ENCODE measurements around the gene ATP6V1C2. TPM values are rescaled to one million over a fixed set of nuclear protein-coding genes. Genes with fewer than 3 reads are reported as not detected.

ATP6V1C2 gene
- total RNA-seq, 1 donor from 2014 or later = 0.14 TPM

DNA sequence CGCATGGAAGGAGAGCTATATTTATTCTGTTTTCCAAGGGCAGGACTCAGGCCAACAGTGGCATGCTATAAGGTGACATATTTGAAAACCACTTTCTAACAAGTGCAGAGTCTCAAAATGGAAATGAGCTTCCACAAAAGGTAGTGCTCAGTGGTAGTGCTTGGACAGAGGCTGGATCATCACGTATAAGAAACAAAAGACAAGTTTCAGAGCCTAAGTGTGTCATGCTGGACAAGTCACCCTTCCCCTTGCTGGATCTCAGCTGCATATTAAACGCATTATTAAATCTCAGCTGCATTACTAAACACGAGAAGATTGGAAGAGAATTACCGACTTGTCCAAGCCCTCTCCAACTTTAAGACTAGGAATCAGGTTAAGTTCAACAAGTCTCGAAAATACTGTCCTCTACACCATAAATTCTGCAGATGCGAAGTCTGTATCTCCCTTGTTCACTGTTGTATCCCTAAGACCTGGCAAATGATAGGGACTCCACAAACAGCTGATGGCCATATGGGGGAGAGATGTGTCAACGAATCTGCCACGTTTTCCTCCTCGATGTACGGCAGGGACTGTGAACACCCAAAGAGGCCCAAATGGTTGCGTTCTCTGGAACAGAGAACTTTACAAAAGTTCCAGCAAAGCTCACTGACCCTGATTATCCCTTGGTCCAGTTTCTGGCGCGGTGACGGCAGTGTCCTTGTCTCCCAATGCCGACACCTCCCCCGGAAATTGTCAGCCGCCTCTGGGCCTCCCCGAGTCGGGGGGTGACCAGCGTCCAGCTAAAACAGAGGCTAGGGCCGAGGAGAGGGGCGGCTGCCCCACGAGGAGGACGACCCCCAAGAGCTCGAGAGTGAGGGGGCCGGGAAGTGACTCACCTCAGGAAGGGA is 32.3 kb upstream of the ATP6V1C2 start:
- Histone ChIP-seq H3K9ac (ENCODE audit: low read length) (peak overlapping the region; percentile 98), H3K9me3 (ENCODE audit: insufficient read depth, low read depth, low read length) (no peaks in the 10 kb centered on the region), H3K79me2 (ENCODE audit: insufficient read depth, low read length) (peaks cover 59% of the 10 kb centered on the region), H3K4me2 (ENCODE audit: low read length) (peak overlapping the region; percentile 87), H3K4me1 (ENCODE audit: insufficient read depth, low read length) (peaks cover 9% of the 10 kb centered on the region), H3K4me3 (ENCODE audit: insufficient read depth, low read depth, low read length) (peak overlapping the region; percentile 88), H2AFZ (ENCODE audit: low read depth, low read length) (peak overlapping the region; percentile 90), H4K20me1 (ENCODE audit: insufficient read depth, low read length) (peaks cover 42% of the 10 kb centered on the region), H3K27ac (ENCODE audit: low read depth, low read length) (peak overlapping the region; percentile 89), H3K27me3 (ENCODE audit: insufficient read depth, low read length) (no peaks in the 10 kb centered on the region), H3K36me3 (ENCODE audit: insufficient read depth, low read length) (no peaks in the 10 kb centered on the region)
- no peak for FAIRE-seq
- Mint-ChIP-seq H3K27me3 (ENCODE audit: low read depth, unreplicated experiment) (no peaks in the 10 kb centered on the region), H3K9me3 (ENCODE audit: unreplicated experiment) (no peaks in the 10 kb centered on the region), H3K36me3 (ENCODE audit: low read depth, unreplicated experiment) (no peaks in the 10 kb centered on the region), H3K4me3 (ENCODE audit: unreplicated experiment) (no peak overlapping the region), H3K27ac (ENCODE audit: unreplicated experiment) (peak overlapping the region; percentile 91), H3K4me1 (ENCODE audit: low read depth, unreplicated experiment) (no peaks in the 10 kb centered on the region)
- peak; percentile 8 for DNase-seq (ENCODE audit: low read depth)
- TF ChIP-seq, protein P1, sequence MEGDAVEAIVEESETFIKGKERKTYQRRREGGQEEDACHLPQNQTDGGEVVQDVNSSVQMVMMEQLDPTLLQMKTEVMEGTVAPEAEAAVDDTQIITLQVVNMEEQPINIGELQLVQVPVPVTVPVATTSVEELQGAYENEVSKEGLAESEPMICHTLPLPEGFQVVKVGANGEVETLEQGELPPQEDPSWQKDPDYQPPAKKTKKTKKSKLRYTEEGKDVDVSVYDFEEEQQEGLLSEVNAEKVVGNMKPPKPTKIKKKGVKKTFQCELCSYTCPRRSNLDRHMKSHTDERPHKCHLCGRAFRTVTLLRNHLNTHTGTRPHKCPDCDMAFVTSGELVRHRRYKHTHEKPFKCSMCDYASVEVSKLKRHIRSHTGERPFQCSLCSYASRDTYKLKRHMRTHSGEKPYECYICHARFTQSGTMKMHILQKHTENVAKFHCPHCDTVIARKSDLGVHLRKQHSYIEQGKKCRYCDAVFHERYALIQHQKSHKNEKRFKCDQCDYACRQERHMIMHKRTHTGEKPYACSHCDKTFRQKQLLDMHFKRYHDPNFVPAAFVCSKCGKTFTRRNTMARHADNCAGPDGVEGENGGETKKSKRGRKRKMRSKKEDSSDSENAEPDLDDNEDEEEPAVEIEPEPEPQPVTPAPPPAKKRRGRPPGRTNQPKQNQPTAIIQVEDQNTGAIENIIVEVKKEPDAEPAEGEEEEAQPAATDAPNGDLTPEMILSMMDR (IDR thresholded peaks at IDR 0.05; ENCODE audit: insufficient read depth, low read depth, low read length) = no peak
- TF ChIP-seq EZH2 (IDR thresholded peaks at IDR 0.05; ENCODE audit: insufficient read depth, low read length) = no peak

- no peak overlapping the region for H3K4me2 ChIP-seq (ENCODE audit: low read length)
- FAIRE-seq (no peak), DNase-seq (ENCODE audit: low read depth) (no peak)
- Mint-ChIP-seq H3K36me3 (ENCODE audit: low read depth, unreplicated experiment) (no peaks in the 10 kb centered on the region), H3K27me3 (ENCODE audit: low read depth, unreplicated experiment) (no peaks in the 10 kb centered on the region), H3K4me3 (ENCODE audit: unreplicated experiment) (no peak overlapping the region), H3K4me1 (ENCODE audit: low read depth, unreplicated experiment) (no peaks in the 10 kb centered on the region), H3K27ac (ENCODE audit: unreplicated experiment) (no peak overlapping the region), H3K9me3 (ENCODE audit: unreplicated experiment) (no peaks in the 10 kb centered on the region)
- peaks cover 9% of the 10 kb centered on the region for H3K4me1 ChIP-seq (ENCODE audit: insufficient read depth, low read length)
- H3K27ac ChIP-seq (ENCODE audit: low read depth, low read length) = no peak overlapping the region
- H3K4me3 ChIP-seq (ENCODE audit: insufficient read depth, low read depth, low read length) = no peak overlapping the region
- H2AFZ ChIP-seq (ENCODE audit: low read depth, low read length) = no peak overlapping the region
- no peaks in the 10 kb centered on the region for H3K36me3 ChIP-seq (ENCODE audit: insufficient read depth, low read length)
- peaks cover 36% of the 10 kb centered on the region for H3K79me2 ChIP-seq (ENCODE audit: insufficient read depth, low read length)
- peaks cover 24% of the 10 kb centered on the region for H4K20me1 ChIP-seq (ENCODE audit: insufficient read depth, low read length)
- H3K27me3 ChIP-seq (ENCODE audit: insufficient read depth, low read length) = no peaks in the 10 kb centered on the region
- H3K9ac ChIP-seq (ENCODE audit: low read length) = no peak overlapping the region
- no peak for TF ChIP-seq EZH2 (IDR thresholded peaks at IDR 0.05; ENCODE audit: insufficient read depth, low read length)
- TF ChIP-seq, protein P1 (IDR thresholded peaks at IDR 0.05; ENCODE audit: insufficient read depth, low read depth, low read length) = no peak
- no peaks in the 10 kb centered on the region for H3K9me3 ChIP-seq (ENCODE audit: insufficient read depth, low read depth, low read length)
Measured at GRCh38 chr2:10691521-10691920, 29.9 kb upstream of the ATP6V1C2 start.
